Metanephros (tissue), 1 donor: Measurements from ENCODE around the gene ATF5. TPM values are rescaled to one million over a fixed set of nuclear protein-coding genes. Genes with fewer than 3 reads are reported as not detected.

Experiments
- total RNA-seq: library from RNA; depleted of rRNA; stranded (reverse); fragments of >200 nt; gene quantifications from one replicate; pipeline ENCODE4 v1.2.3, GENCODE V29; 2014

Gene ATF5
- 5.7 TPM for total RNA-seq

GRCh38 chr19:49929121-49929610 is at the start of gene ATF5, which contains the start of gene NUP62:
TSS of gene ATF5 (plus strand) at chr19:49929205. CDS start at chr19:49930851, 1,646 bp downstream.
TSS of gene NUP62 (minus strand) at chr19:49929504. CDS start at chr19:49909807, 19,697 bp downstream.

GRCh38 chr19:49896863-49897621 is 32.0 kb upstream of the ATF5 start, which contains the start of gene IL4I1:
TSS of gene IL4I1 (minus strand) at chr19:49896887. CDS start at chr19:49896160, 727 bp downstream.

GRCh38 chr19:49960980-49961379 is 32.0 kb downstream of the ATF5 start, which contains the start of gene SIGLEC11:
TSS of gene SIGLEC11 (minus strand) at chr19:49961172. CDS start at chr19:49961081, 91 bp downstream.

Other genes with a start within 250 kb of the ATF5 start
- 0.76 TPM for gene ADM5, start 239.6 kb upstream of the ATF5 start, total RNA-seq
- gene CPT1C, start 238.1 kb upstream of the ATF5 start, total RNA-seq, result 10.9 TPM
- 0.18 TPM for gene TSKS, start 165.9 kb upstream of the ATF5 start, total RNA-seq
- 93.1 TPM for gene AP2A1, start 162.2 kb upstream of the ATF5 start, total RNA-seq
- 29.6 TPM for gene FUZ, start 115.9 kb upstream of the ATF5 start, total RNA-seq
- 47.2 TPM for gene MED25, start 110.9 kb upstream of the ATF5 start, total RNA-seq
- gene PTOV1, start 78.0 kb upstream of the ATF5 start, total RNA-seq, result 167 TPM
- 65.4 TPM for gene PNKP, start 61.6 kb upstream of the ATF5 start, total RNA-seq
- 12.1 TPM for gene AKT1S1, start 51.9 kb upstream of the ATF5 start, total RNA-seq
- gene TBC1D17, start 51.5 kb upstream of the ATF5 start, total RNA-seq, result 26.9 TPM
- gene IL4I1, start 32.3 kb upstream of the ATF5 start, total RNA-seq, result 2.2 TPM
- 47.2 TPM for gene NUP62, start 299 bp downstream of the ATF5 start, total RNA-seq
- gene SIGLEC11, start 32.0 kb downstream of the ATF5 start, total RNA-seq, result 13.3 TPM
- 32.6 TPM for gene VRK3, start 96.2 kb downstream of the ATF5 start, total RNA-seq
- 8.2 TPM for gene ZNF473, start 96.8 kb downstream of the ATF5 start, total RNA-seq
- not detected for gene IZUMO2, start 234.1 kb downstream of the ATF5 start, total RNA-seq